Uterus (tissue), 4 donors: Measurements from ENCODE around the gene HTR2A. TPM values are rescaled to one million over a fixed set of nuclear protein-coding genes. Genes with fewer than 3 reads are reported as not detected.

Source experiments
- DNase-seq, 2 donors: peaks; one replicate each; pipeline ENCODE4 v3.0.0-alpha.2; 2019 to 2020
- H3K27ac ChIP-seq, 2 donors: fragments of 200-600 bp; sonication (generic); 1 replicate in 1 of 2; 2 replicates in 1 of 2; pipeline ENCODE4 v1.5.1; 2016 to 2018
- H3K27me3 ChIP-seq, 2 donors: fragments of 200-600 bp; sonication (generic); one replicate each; pipeline ENCODE4 v1.5.1; 2018 to 2019; ENCODE audit warnings: control low read depth in 1 of 2
- H3K36me3 ChIP-seq, 2 donors: fragments of 200-600 bp; sonication (generic); one replicate each; pipeline ENCODE4 v1.5.1; 2019; ENCODE audit warnings: control low read depth in 1 of 2
- H3K4me1 ChIP-seq, 2 donors: fragments of 200-600 bp; sonication (generic); one replicate each; pipeline ENCODE4 v1.5.1; 2018 to 2019; ENCODE audit warnings: control low read depth in 1 of 2
- H3K4me3 ChIP-seq, 2 donors: fragments of 200-600 bp; sonication (generic); 1 replicate in 1 of 2; 2 replicates in 1 of 2; pipeline ENCODE4 v1.5.1; 2018 to 2019; ENCODE audit warnings: mild to moderate bottlenecking in 1 of 2
- H3K9me3 ChIP-seq, 2 donors: fragments of 200-600 bp; sonication (generic); one replicate each; pipeline ENCODE4 v1.5.1; 2019; ENCODE audit warnings: control low read depth in 1 of 2
- POLR2A ChIP-seq, 2 donors: fragments of 450-650 bp; IDR thresholded peaks; one replicate each; pipeline ENCODE4 v1.6.1; 2016; ENCODE audit warnings: antibody characterized with exemption in 2 of 2, mild to moderate bottlenecking in 1 of 2, moderate library complexity in 1 of 2
- intact Hi-C: fragments of 100-400 bp; cut with DNase I; formaldehyde crosslinking; loops from one replicate; pipeline ENCODE4 v1.15.1; 2023; ENCODE audit warnings: low total_unique reads
- total RNA-seq, 4 donors: library from RNA; depleted of rRNA in 3 of 4; stranded (reverse); fragments of >200 nt in 3 of 4; gene quantifications; one replicate each; pipeline versions ENCODE4 v1.1.0 to v1.2.4, GENCODE V29; 2014 to 2023
- TF ChIP-seq, protein P1 (sequence below), 4 experiments: fragments of 200-600 bp in 2 of 4; fragments of 450-650 bp in 2 of 4; sonication (generic) in 2 of 4; IDR thresholded peaks; one replicate each; pipeline ENCODE4 v1.5.1; 2016 to 2019; ENCODE audit warnings: antibody characterized with exemption in 4 of 4, mild to moderate bottlenecking in 2 of 4, moderate library complexity in 1 of 4
- donor health status: DM: yes; HTN: yes; CAD: no.

HTR2A gene
- total RNA-seq = 1 to 10 TPM in 2 of 4 donors, under 1 TPM in 2; 0.29 to 5.1 (median 1.5) TPM

DNA sequence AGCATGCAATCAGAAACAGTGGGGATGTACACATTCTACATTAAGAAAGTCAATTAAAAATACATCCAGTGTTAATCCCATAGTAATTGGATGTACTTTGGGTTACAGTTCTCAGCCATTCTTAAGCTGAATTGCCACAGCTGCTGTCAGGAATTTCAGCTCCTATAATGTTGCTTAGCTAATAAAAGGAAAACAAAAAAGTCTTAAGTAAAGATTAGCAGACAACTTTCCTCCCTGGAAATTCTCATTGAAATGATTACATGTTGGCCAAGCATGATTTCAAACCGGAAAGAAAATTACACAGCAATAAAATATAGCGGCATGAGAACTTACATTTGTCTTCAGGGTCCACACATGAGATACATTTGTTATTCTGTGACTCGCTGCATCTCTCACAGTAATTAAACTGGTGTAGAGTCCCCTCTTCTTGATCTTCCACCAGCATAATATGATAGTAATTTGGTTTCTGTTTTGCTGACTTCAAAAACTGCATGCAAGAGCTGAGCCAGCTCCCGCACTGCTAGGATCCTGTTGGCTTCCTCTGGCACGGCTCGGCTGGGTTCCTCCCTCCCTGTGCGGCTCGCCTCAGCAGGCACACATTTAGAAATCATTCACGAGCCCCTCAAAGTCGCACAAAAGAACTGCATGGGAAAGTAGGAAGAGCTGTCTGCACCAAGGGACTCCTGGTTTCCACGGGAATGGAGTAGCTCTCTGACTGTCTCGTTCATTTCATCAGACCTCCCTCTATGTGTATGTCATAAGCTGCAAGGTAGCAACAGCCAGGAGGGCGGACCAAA lies at the start of gene HTR2A:
Gene HTR2A, minus strand, starts transcription at position 713 of the 797 bp plus-strand sequence. CDS start 1,147 bp downstream, outside the sequence.
- no peaks in the 10 kb centered on the region for H3K36me3 ChIP-seq
- no peaks in the 10 kb centered on the region for H3K27me3 ChIP-seq
- no peak for TF ChIP-seq POLR2A (IDR thresholded peaks at IDR 0.05)
- TF ChIP-seq, protein P1, sequence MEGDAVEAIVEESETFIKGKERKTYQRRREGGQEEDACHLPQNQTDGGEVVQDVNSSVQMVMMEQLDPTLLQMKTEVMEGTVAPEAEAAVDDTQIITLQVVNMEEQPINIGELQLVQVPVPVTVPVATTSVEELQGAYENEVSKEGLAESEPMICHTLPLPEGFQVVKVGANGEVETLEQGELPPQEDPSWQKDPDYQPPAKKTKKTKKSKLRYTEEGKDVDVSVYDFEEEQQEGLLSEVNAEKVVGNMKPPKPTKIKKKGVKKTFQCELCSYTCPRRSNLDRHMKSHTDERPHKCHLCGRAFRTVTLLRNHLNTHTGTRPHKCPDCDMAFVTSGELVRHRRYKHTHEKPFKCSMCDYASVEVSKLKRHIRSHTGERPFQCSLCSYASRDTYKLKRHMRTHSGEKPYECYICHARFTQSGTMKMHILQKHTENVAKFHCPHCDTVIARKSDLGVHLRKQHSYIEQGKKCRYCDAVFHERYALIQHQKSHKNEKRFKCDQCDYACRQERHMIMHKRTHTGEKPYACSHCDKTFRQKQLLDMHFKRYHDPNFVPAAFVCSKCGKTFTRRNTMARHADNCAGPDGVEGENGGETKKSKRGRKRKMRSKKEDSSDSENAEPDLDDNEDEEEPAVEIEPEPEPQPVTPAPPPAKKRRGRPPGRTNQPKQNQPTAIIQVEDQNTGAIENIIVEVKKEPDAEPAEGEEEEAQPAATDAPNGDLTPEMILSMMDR (IDR thresholded peaks at IDR 0.05) = no peak
- H3K9me3 ChIP-seq = no peaks in the 10 kb centered on the region
- H3K4me3 ChIP-seq = peak within 1 kb of the TSS; percentile 37 to 38
- peak; percentile 28 for DNase-seq
- H3K27ac ChIP-seq = peak within 1 kb of the TSS; percentile 68 to 81
- H3K4me1 ChIP-seq = peaks cover 0 to 5% of the 10 kb centered on the region in 2 donors
- intact Hi-C loops = no loop called here

DNA sequence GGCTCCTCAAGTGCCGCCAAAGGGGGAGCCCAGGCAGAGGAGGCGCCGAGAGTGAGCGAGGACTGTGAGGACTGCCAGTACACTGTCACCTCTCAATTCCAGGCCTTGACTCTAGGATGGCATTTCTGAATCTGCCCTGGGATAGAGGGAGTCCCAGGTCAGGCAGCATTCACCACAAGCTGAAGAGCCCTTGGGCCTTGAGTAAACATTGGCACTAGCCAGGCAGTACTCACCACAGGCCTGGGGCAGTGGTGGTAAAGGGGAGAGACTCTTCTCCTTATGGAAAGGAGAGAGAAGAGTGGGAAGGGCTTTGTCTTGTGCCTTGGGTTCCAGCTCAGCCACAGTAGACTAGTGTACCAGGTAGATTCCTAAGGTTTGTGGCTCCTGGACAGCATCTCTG lies 39.7 kb upstream of the HTR2A start:
- no peaks in the 10 kb centered on the region for H3K9me3 ChIP-seq

DNA sequence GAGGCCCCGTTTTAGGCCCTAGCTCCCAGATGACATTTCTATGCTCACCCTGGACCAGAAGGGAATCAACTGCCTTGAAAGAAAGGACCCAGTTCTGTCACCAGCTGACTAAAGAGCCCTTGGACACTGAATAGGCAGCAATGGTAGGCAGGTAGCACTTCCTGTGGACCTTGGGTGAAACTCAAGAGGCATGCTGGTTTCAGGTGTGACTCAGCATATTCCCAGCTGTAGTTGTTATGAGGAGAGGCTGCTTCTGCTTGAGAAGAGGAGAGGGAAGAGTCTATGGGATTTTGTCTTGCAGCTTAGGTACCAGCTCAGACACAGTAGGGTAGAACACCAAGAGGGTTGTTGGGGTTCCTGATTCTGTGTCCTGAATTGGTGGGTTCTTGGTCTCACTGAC lies 37.9 kb upstream of the HTR2A start:
- Histone ChIP-seq H3K27me3 (no peaks in the 10 kb centered on the region), H3K27ac (no peak overlapping the region), H3K4me1 (no peaks in the 10 kb centered on the region), H3K4me3 (no peak overlapping the region), H3K36me3 (no peaks in the 10 kb centered on the region), H3K9me3 (no peaks in the 10 kb centered on the region)
- intact Hi-C loops = no loop called here
- DNase-seq = no peak
- TF ChIP-seq, protein P1 (IDR thresholded peaks at IDR 0.05) = no peak
- TF ChIP-seq POLR2A (IDR thresholded peaks at IDR 0.05) = no peak

More for the DNA sequence above, 39.7 kb upstream of the HTR2A start:
- Histone ChIP-seq H3K4me1 (no peaks in the 10 kb centered on the region), H3K36me3 (no peaks in the 10 kb centered on the region), H3K4me3 (no peak overlapping the region), H3K27me3 (no peaks in the 10 kb centered on the region), H3K27ac (no peak overlapping the region)
- intact Hi-C loops = no loop called here
- TF ChIP-seq POLR2A (IDR thresholded peaks at IDR 0.05) = no peak
- TF ChIP-seq, protein P1 (IDR thresholded peaks at IDR 0.05) = no peak
- DNase-seq = no peak

DNA sequence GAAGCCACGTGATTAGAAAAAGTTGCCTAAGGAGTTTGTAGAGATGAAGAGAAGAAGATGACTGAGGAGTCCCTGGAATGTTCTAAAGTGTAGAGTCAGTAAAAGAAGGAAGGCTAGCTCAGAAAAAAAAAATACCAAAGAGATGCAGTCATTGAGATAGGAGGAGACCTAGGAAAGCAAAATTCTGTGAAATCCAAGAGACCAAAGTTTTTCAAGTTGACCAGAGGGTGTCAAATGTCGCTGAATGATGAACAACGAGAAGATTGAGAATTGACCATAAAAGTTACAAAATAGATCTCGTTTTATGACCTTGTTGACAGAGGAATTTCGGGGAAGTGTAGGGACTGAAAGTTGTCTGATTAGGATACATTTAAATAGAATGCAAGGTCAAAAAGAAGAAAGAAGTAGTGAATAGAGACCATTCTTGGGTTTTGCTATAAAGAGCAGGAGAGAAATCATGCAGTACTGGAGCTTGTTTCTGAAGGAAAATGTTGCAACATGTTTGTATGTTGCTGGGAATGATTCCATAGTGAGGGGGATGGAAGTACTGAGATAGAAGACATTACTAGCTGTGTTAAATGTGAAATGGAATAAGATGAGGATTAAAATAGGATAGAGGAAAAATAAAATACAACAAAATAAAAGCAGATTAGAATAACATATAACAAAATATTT lies 30.2 kb upstream of the HTR2A start:
- no peak overlapping the region for H3K4me3 ChIP-seq
- TF ChIP-seq, protein P1 (IDR thresholded peaks at IDR 0.05) = no peak
- no peak for TF ChIP-seq POLR2A (IDR thresholded peaks at IDR 0.05)
- H3K27me3 ChIP-seq = no peaks in the 10 kb centered on the region
- peaks cover 0 to 5% of the 10 kb centered on the region in 2 donors for H3K4me1 ChIP-seq
- H3K9me3 ChIP-seq = no peaks in the 10 kb centered on the region
- DNase-seq = no peak
- H3K27ac ChIP-seq = peak overlapping the region; percentile 58 to 82
- intact Hi-C loops = no loop called here
- H3K36me3 ChIP-seq = no peaks in the 10 kb centered on the region

DNA sequence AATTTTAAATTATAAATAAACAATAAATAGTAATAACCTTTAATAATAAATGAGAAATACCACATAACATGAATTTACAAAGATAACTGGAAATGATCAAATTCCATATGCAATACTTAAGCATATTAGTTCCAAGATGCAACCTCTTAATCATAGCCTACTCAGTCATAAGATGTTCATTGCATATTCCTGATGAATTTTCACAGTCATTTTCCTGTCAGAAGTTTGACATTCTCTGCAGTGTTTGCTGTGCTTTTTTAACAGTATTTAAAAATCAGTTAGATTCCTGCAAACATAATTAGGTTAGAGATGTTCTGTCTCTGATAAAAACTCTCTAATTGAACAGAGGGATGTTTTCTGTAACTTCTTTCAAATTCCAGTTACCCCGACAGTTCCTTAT lies 28.6 kb upstream of the HTR2A start:
- DNase-seq = no peak
- Histone ChIP-seq H3K9me3 (no peaks in the 10 kb centered on the region), H3K4me3 (no peak overlapping the region), H3K27me3 (no peaks in the 10 kb centered on the region), H3K4me1 (peaks cover 0 to 5% of the 10 kb centered on the region in 2 donors), H3K27ac (no peak overlapping the region), H3K36me3 (no peaks in the 10 kb centered on the region)
- TF ChIP-seq POLR2A (IDR thresholded peaks at IDR 0.05) = no peak
- TF ChIP-seq, protein P1 (IDR thresholded peaks at IDR 0.05) = no peak
- intact Hi-C loops = no loop called here
